ENCODE data around the gene EXTL1.

The EXTL1 gene

DNA sequence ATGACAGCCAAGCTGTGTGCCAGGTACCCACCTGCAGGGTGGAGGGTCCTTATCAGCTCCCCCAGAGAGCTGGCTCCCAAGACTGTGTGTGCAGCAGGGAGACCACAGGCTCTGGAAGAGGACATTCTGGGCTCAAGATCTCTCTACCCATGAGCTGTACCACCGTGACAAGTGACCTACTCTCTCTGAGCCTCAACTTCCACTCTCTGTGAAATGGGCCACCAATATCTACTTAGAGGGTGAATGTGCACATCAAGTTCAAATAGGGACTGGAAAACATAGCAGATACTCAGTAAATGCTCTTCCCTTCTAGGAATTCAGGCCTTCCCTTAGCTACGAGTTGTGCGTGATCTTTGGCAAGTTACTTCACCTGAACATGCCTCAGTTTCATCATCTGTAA lies 22.8 kb downstream of the EXTL1 start:
- TF ChIP-seq, protein P1, sequence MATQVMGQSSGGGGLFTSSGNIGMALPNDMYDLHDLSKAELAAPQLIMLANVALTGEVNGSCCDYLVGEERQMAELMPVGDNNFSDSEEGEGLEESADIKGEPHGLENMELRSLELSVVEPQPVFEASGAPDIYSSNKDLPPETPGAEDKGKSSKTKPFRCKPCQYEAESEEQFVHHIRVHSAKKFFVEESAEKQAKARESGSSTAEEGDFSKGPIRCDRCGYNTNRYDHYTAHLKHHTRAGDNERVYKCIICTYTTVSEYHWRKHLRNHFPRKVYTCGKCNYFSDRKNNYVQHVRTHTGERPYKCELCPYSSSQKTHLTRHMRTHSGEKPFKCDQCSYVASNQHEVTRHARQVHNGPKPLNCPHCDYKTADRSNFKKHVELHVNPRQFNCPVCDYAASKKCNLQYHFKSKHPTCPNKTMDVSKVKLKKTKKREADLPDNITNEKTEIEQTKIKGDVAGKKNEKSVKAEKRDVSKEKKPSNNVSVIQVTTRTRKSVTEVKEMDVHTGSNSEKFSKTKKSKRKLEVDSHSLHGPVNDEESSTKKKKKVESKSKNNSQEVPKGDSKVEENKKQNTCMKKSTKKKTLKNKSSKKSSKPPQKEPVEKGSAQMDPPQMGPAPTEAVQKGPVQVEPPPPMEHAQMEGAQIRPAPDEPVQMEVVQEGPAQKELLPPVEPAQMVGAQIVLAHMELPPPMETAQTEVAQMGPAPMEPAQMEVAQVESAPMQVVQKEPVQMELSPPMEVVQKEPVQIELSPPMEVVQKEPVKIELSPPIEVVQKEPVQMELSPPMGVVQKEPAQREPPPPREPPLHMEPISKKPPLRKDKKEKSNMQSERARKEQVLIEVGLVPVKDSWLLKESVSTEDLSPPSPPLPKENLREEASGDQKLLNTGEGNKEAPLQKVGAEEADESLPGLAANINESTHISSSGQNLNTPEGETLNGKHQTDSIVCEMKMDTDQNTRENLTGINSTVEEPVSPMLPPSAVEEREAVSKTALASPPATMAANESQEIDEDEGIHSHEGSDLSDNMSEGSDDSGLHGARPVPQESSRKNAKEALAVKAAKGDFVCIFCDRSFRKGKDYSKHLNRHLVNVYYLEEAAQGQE (IDR thresholded peaks at IDR 0.05; ENCODE audit: low read depth): no peak
- TF ChIP-seq USF1 (IDR thresholded peaks at IDR 0.05) (no peak), EP300 (IDR thresholded peaks at IDR 0.05; ENCODE audit: borderline replicate concordance) (no peak), FOXM1 (IDR thresholded peaks at IDR 0.05; ENCODE audit: borderline replicate concordance, low read depth) (no peak), CREB1 (IDR thresholded peaks at IDR 0.05; ENCODE audit: low read depth) (no peak), YY1 (IDR thresholded peaks at IDR 0.05; ENCODE audit: low read depth) (no peak), TEAD4 (IDR thresholded peaks at IDR 0.05) (no peak), TAF1 (IDR thresholded peaks at IDR 0.05; ENCODE audit: low read depth) (no peak), RAD21 (IDR thresholded peaks at IDR 0.05; ENCODE audit: low read depth) (no peak), EGR1 (IDR thresholded peaks at IDR 0.05) (no peak), ZBTB7A (IDR thresholded peaks at IDR 0.05; ENCODE audit: low read depth) (no peak)

DNA sequence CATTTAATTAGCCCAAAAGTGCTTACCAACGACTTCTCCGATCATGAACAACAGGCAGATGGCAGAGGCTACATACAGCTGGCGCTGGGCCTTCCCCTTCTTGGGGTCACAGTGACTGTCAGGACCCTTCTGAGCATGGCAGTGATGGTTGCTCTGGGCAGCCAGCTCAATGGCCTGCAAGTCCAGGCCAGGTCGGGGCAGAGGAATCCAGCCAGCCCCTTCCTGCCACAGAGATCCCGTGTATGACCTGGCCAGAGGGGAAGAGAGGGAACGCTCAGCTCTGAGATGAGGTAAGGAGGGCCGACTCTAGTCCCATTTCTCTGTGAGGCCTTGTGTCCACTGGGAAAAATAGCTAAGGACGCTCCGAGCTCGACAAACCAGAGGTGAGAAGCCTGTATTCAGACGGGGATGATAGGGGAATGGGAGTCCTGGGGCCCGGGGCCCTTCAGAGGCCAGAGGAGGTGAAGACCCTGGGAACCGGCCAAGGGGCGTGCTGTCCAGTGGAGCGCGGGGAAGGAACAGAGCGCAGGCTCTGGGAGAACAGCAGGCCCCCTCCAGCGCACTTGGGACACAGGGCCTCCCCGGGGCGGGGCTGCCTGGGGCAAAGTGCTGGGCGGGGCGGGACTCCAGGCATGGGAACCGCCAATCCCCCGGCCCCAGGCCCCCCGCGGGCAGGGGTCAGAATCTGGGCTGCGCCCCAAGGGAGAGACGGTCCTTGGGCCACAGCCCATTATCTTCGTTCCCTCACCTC lies 23.6 kb downstream of the EXTL1 start:
- no peak for TF ChIP-seq CREB1 (IDR thresholded peaks at IDR 0.05; ENCODE audit: low read depth)
- TF ChIP-seq YY1 (IDR thresholded peaks at IDR 0.05; ENCODE audit: low read depth): no peak
- no peak for TF ChIP-seq TAF1 (IDR thresholded peaks at IDR 0.05; ENCODE audit: low read depth)
- TF ChIP-seq, protein P1 (IDR thresholded peaks at IDR 0.05; ENCODE audit: low read depth): no peak
- TF ChIP-seq RAD21 (IDR thresholded peaks at IDR 0.05; ENCODE audit: low read depth): no peak
- no peak for TF ChIP-seq MAX (IDR thresholded peaks at IDR 0.05)
- no peak for TF ChIP-seq EGR1 (IDR thresholded peaks at IDR 0.05)
- no peak for TF ChIP-seq USF1 (IDR thresholded peaks at IDR 0.05)
- TF ChIP-seq CEBPB (IDR thresholded peaks at IDR 0.05): no peak
- TF ChIP-seq FOXM1 (IDR thresholded peaks at IDR 0.05; ENCODE audit: borderline replicate concordance, low read depth): no peak
- TF ChIP-seq ZBTB7A (IDR thresholded peaks at IDR 0.05; ENCODE audit: low read depth): no peak
- no peak for TF ChIP-seq EP300 (IDR thresholded peaks at IDR 0.05; ENCODE audit: borderline replicate concordance)
- TF ChIP-seq TEAD4 (IDR thresholded peaks at IDR 0.05): no peak
- no peak for TF ChIP-seq TCF12 (IDR thresholded peaks at IDR 0.05; ENCODE audit: low read depth)
- no peak for TF ChIP-seq NFIC (IDR thresholded peaks at IDR 0.05)

- peak; percentile 78 for TF ChIP-seq MAX (IDR thresholded peaks at IDR 0.05)
- TF ChIP-seq EP300 (IDR thresholded peaks at IDR 0.05; ENCODE audit: borderline replicate concordance): no peak
- TF ChIP-seq ZBTB7A (IDR thresholded peaks at IDR 0.05; ENCODE audit: low read depth): peak; percentile 15; the same call in 1 of the 2 replicates
- 0 out of 2 replicates have a peak, but pooled peaks have one; percentile 21 for TF ChIP-seq EGR1 (IDR thresholded peaks at IDR 0.05)
- no peak for TF ChIP-seq TAF1 (IDR thresholded peaks at IDR 0.05; ENCODE audit: low read depth)
Observed at GRCh38 chr1:26045722-26046245, 24.2 kb downstream of the EXTL1 start, which contains the start of gene SLC30A2. Gene SLC30A2 (minus strand): TSS chr1:26046118. CDS start chr1:26045896, 222 bp downstream.

GRCh38 chr1:26046246-26047095 lies 24.9 kb downstream of the EXTL1 start:
- TF ChIP-seq YY1 (IDR thresholded peaks at IDR 0.05; ENCODE audit: low read depth): no peak
- no peak for TF ChIP-seq RAD21 (IDR thresholded peaks at IDR 0.05; ENCODE audit: low read depth)
- no peak for TF ChIP-seq CEBPB (IDR thresholded peaks at IDR 0.05)
- TF ChIP-seq FOXM1 (IDR thresholded peaks at IDR 0.05; ENCODE audit: borderline replicate concordance, low read depth): no peak
- no peak for TF ChIP-seq ZBTB7A (IDR thresholded peaks at IDR 0.05; ENCODE audit: low read depth)
- TF ChIP-seq TEAD4 (IDR thresholded peaks at IDR 0.05): no peak
- no peak for TF ChIP-seq USF1 (IDR thresholded peaks at IDR 0.05)
- TF ChIP-seq, protein P1 (IDR thresholded peaks at IDR 0.05; ENCODE audit: low read depth): no peak
- TF ChIP-seq NFIC (IDR thresholded peaks at IDR 0.05): no peak
- TF ChIP-seq MAX (IDR thresholded peaks at IDR 0.05): no peak
- no peak for TF ChIP-seq TAF1 (IDR thresholded peaks at IDR 0.05; ENCODE audit: low read depth)
- TF ChIP-seq CREB1 (IDR thresholded peaks at IDR 0.05; ENCODE audit: low read depth): no peak

Data from Ishikawa (cell line).